Suprapubic skin (tissue), 3 donors: Measurements from ENCODE around the gene AKAP13.

Source experiments
- CTCF ChIP-seq, 2 donors: fragments of 200-600 bp in 1 of 2; fragments of 450-650 bp in 1 of 2; sonication (generic) in 1 of 2; IDR thresholded peaks; one replicate each; pipeline ENCODE4 v1.5.1; 2016 to 2019; ENCODE audit warnings: antibody characterized with exemption in 2 of 2, mild to moderate bottlenecking in 1 of 2, moderate library complexity in 1 of 2
- POLR2A ChIP-seq, 2 donors: fragments of 450-650 bp; IDR thresholded peaks; one replicate each; pipeline ENCODE4 v1.6.1; 2017; ENCODE audit warnings: antibody characterized with exemption in 2 of 2, mild to moderate bottlenecking in 2 of 2, moderate library complexity in 2 of 2

- TF ChIP-seq CTCF (IDR thresholded peaks at IDR 0.05) (no peak), POLR2A (IDR thresholded peaks at IDR 0.05) (no peak)
Observed at GRCh38 chr15:85622221-85622831, 241.9 kb downstream of the AKAP13 start.
